Thoracic aorta (tissue), 2 donors: ENCODE results near the gene GALNT17. TPM values are rescaled to one million over a fixed set of nuclear protein-coding genes. Genes with fewer than 3 reads are reported as not detected.

Experiments used
- ATAC-seq: fragments of 150-250 bp; one replicate; pipeline ENCODE4 v1.8.0; 2017; ENCODE audit warnings: low read depth; ENCODE audit not compliant: insufficient number of reproducible peaks, low FRiP score
- DNase-seq: peaks from one replicate; pipeline ENCODE4 v3.0.0-alpha.2; 2020; ENCODE audit warnings: low spot score
- H3K27ac ChIP-seq, 2 donors: fragments of 200-600 bp; sonication (generic); 1 replicate in 1 of 2; 2 replicates in 1 of 2; pipeline ENCODE4 v1.5.1; 2016; ENCODE audit warnings: mild to moderate bottlenecking in 2 of 2, moderate library complexity in 2 of 2
- H3K27me3 ChIP-seq: fragments of 200-600 bp; sonication (generic); replicated peaks from 2 replicates; pipeline ENCODE4 v1.6.0; 2016; ENCODE audit warnings: mild to moderate bottlenecking; ENCODE audit not compliant: insufficient read depth
- H3K36me3 ChIP-seq: fragments of 200-600 bp; sonication (generic); one replicate; pipeline ENCODE4 v1.5.1; 2016
- H3K4me1 ChIP-seq, 2 donors: fragments of 200-600 bp; sonication (generic); 1 replicate in 1 of 2; 2 replicates in 1 of 2; pipeline versions ENCODE4 v1.5.1 to v1.6.0; 2016; ENCODE audit warnings: low read depth in 2 of 2, mild to moderate bottlenecking in 1 of 2; ENCODE audit not compliant: control insufficient read depth in 1 of 2
- H3K4me3 ChIP-seq: fragments of 200-600 bp; sonication (generic); 2 replicates; pipeline ENCODE4 v1.5.1; 2016; ENCODE audit warnings: mild to moderate bottlenecking
- H3K9me3 ChIP-seq: fragments of 200-600 bp; sonication (generic); 2 replicates; pipeline ENCODE4 v1.5.1; 2016
- total RNA-seq, 2 donors: library from RNA; depleted of rRNA; stranded (reverse); fragments of >200 nt; gene quantifications; one replicate each; pipeline versions ENCODE4 v1.1.0 to v1.2.3, GENCODE V29; 2016
- TF ChIP-seq, protein P1 (sequence below): fragments of 200-600 bp; sonication (generic); IDR thresholded peaks from one replicate; pipeline ENCODE4 v1.5.1; 2019; ENCODE audit warnings: antibody characterized with exemption

The GALNT17 gene
- total RNA-seq, 2 donors from 2014 or later, result 17.6 to 20.8 TPM

DNA sequence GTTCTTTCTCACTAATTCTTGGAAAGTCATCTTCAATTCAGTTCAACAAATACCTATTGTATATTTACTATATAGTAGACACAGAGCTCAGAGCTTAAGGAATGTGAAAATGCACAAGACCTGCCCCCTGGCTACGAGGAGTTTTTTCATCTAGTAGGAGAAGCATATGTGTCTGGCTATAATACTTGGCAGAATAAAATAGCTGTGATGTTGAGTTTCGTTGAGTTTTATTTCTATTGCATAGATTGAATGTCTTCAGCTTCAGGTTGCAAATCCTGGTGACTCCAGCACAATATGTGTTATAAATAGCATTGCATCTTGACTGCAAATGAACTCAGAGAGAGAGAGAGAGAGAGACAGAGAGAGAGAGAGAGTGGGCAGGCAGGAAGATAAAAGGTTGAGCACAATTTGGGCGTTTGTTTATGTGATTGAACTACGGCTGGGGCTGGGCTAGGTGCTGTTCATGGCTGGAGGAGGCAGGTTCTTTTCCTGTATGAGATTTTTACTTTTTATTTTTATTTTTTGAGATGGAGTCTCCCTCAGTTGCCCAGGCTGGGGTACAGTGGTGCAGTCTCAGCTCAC, 229.6 kb downstream of the GALNT17 start:
- Histone ChIP-seq H3K36me3 (no peaks in the 10 kb centered on the region), H3K4me3 (no peak overlapping the region), H3K4me1 (peaks cover 0 to 7% of the 10 kb centered on the region in 2 donors), H3K27ac (no peak overlapping the region), H3K9me3 (no peaks in the 10 kb centered on the region), H3K27me3 (no peaks in the 10 kb centered on the region)
- TF ChIP-seq, protein P1, sequence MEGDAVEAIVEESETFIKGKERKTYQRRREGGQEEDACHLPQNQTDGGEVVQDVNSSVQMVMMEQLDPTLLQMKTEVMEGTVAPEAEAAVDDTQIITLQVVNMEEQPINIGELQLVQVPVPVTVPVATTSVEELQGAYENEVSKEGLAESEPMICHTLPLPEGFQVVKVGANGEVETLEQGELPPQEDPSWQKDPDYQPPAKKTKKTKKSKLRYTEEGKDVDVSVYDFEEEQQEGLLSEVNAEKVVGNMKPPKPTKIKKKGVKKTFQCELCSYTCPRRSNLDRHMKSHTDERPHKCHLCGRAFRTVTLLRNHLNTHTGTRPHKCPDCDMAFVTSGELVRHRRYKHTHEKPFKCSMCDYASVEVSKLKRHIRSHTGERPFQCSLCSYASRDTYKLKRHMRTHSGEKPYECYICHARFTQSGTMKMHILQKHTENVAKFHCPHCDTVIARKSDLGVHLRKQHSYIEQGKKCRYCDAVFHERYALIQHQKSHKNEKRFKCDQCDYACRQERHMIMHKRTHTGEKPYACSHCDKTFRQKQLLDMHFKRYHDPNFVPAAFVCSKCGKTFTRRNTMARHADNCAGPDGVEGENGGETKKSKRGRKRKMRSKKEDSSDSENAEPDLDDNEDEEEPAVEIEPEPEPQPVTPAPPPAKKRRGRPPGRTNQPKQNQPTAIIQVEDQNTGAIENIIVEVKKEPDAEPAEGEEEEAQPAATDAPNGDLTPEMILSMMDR, result no peak
- no peak for ATAC-seq
- DNase-seq, result no peak

DNA sequence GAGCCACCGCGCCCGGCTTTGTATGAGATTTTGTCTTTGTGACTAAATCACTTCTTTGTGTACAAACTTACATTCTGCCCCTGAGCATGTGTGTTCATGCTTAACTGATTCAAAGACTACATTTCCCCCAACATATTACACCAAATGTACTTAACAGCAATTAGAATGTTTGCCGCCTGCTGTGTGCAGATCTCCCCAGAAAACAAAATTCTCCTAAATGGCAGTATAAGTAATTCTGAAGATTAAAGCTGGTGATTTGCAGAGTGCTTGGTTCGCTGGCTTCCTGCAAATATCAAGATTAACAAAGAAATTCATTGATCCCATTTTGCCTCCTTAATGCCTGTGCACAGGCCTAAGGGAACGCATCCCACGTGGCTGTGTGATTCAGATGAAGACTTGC, 230.3 kb downstream of the GALNT17 start:
- no peak for ATAC-seq
- H3K4me3 ChIP-seq, result no peak overlapping the region
- TF ChIP-seq, protein P1, result no peak
- H3K36me3 ChIP-seq, result no peaks in the 10 kb centered on the region
- H3K4me1 ChIP-seq, result peaks cover 0 to 7% of the 10 kb centered on the region in 2 donors
- H3K27ac ChIP-seq, result no peak overlapping the region
- no peaks in the 10 kb centered on the region for H3K27me3 ChIP-seq
- DNase-seq, result no peak
- no peaks in the 10 kb centered on the region for H3K9me3 ChIP-seq

DNA sequence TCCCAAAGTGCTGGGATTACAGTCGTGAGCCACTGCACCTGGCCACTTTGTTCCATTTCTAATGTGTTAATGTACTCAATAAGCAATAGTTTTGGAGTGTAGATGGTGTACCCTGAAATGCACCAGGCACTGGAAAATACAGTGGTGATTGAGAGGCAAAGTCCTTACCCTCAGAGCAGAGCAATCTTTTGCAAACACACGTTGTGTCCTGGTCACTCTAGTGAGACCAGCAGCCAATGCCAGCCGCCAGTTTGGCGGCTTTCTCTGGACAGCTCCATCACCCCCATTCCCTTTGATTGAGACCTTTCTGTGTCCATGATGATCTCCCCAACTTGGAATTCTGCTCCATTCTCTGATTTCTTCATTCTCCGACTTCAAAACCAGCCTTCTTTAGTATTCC, 231.3 kb downstream of the GALNT17 start:
- DNase-seq (no peak), ATAC-seq (no peak)
- Histone ChIP-seq H3K9me3 (no peaks in the 10 kb centered on the region), H3K27me3 (no peaks in the 10 kb centered on the region), H3K4me1 (peaks cover 0 to 7% of the 10 kb centered on the region in 2 donors), H3K4me3 (no peak overlapping the region), H3K27ac (no peak overlapping the region), H3K36me3 (no peaks in the 10 kb centered on the region)
- TF ChIP-seq, protein P1, result no peak

DNA sequence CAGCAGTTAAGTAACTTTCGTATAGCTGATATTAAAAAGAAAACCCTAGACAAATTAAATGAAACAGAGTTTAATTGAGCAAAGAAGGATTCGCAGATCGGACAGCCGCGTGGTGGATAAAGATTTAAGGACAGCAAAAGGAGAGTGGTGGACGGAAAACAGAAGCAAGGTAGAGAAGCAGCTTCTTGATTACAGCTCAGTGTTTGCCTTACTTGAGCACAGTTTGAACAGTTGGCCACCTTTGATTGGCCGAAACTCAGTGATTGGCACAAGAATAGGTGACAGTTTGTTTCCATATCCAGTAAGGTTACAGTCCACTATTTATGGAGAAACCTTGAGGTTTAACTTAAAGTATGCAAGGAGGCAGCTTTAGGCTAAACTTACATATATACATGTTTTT, 231.7 kb downstream of the GALNT17 start:
- DNase-seq, result no peak
- no peak overlapping the region for H3K27ac ChIP-seq
- H3K36me3 ChIP-seq, result no peaks in the 10 kb centered on the region
- no peak overlapping the region for H3K4me3 ChIP-seq
- ATAC-seq, result no peak
- peaks cover 0 to 7% of the 10 kb centered on the region in 2 donors for H3K4me1 ChIP-seq
- no peaks in the 10 kb centered on the region for H3K9me3 ChIP-seq
- H3K27me3 ChIP-seq, result no peaks in the 10 kb centered on the region
- TF ChIP-seq, protein P1, result no peak

DNA sequence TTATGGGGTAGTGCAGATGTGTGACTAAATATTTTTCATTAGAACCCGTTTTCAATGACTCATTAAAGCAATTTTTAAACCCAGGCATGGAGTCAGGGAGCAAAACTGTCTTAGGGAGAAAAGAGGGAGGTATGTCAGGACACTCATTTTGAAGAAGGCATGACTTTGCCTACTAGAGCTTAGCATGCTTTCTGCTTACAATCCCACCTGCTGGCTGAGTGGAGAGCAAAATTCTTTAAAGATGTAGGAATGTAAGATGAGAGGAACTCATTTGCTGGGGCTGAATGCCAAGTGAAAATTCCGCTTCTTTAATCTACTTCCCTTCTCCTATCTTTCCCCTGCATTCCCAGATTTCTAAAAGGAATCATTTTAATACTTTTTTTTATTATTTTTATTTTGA, 232.6 kb downstream of the GALNT17 start:
- H3K27me3 ChIP-seq, result no peaks in the 10 kb centered on the region
- no peak overlapping the region for H3K27ac ChIP-seq
- H3K4me1 ChIP-seq, result peaks cover 0 to 7% of the 10 kb centered on the region in 2 donors
- ATAC-seq (no peak), DNase-seq (no peak)
- no peaks in the 10 kb centered on the region for H3K9me3 ChIP-seq
- H3K36me3 ChIP-seq, result no peaks in the 10 kb centered on the region
- TF ChIP-seq, protein P1, result no peak
- H3K4me3 ChIP-seq, result no peak overlapping the region
